ENCODE data around the gene BCKDHA.
"Not testable (repeated sequence)": the region's sequence is repeated elsewhere in the genome, so short reads cannot be mapped to it uniquely, and the experiment has no call there.

Gene BCKDHA

GRCh38 chr19:41441321-41441945, 43.8 kb downstream of the BCKDHA start:
- in situ Hi-C loops (cut with HindIII; ENCODE audit: low sequenced_read_pairs) = no loop called here

GRCh38 chr19:41442473-41443355, 45.1 kb downstream of the BCKDHA start, which contains the start of gene ERICH4:
TSS of gene ERICH4 (plus strand) at chr19:41443156. CDS start at chr19:41443170, 14 bp downstream.
- in situ Hi-C loops (cut with HindIII; ENCODE audit: low sequenced_read_pairs) = no loop called here

- in situ Hi-C loops (cut with HindIII; ENCODE audit: low sequenced_read_pairs) = no loop called here
These were observed 46.3 kb downstream of the BCKDHA start for GRCh38 chr19:41443813-41444455.

- in situ Hi-C loops (cut with HindIII; ENCODE audit: low sequenced_read_pairs) = no loop called here
These were observed 48.0 kb downstream of the BCKDHA start for GRCh38 chr19:41445575-41445974.

- in situ Hi-C loops (cut with HindIII; ENCODE audit: low sequenced_read_pairs) = no loop called here
These were observed 50.2 kb downstream of the BCKDHA start for GRCh38 chr19:41447732-41448332.

GRCh38 chr19:41449079-41449864, 51.7 kb downstream of the BCKDHA start:
- in situ Hi-C loops (cut with HindIII; ENCODE audit: low sequenced_read_pairs) = no loop called here

- in situ Hi-C loops (cut with HindIII; ENCODE audit: low sequenced_read_pairs) = no loop called here
These were observed 52.2 kb downstream of the BCKDHA start for GRCh38 chr19:41449865-41450178.

- in situ Hi-C loops (cut with HindIII; ENCODE audit: low sequenced_read_pairs) = no loop called here
These were observed 55.1 kb downstream of the BCKDHA start for GRCh38 chr19:41452584-41453275.

GRCh38 chr19:41455936-41456335, 58.3 kb downstream of the BCKDHA start:
- in situ Hi-C loops (cut with HindIII; ENCODE audit: low sequenced_read_pairs) = no loop called here

GRCh38 chr19:41456342-41456918, 58.8 kb downstream of the BCKDHA start:
- in situ Hi-C loops (cut with HindIII; ENCODE audit: low sequenced_read_pairs) = no loop called here

- in situ Hi-C loops (cut with HindIII; ENCODE audit: low sequenced_read_pairs) = no loop called here
These were observed 59.6 kb downstream of the BCKDHA start for GRCh38 chr19:41457241-41457640.

GRCh38 chr19:41462497-41462896, 64.9 kb downstream of the BCKDHA start:
- in situ Hi-C loops (cut with HindIII; ENCODE audit: low sequenced_read_pairs) = no loop called here

GRCh38 chr19:41463257-41464256, 65.9 kb downstream of the BCKDHA start:
- in situ Hi-C loops (cut with HindIII; ENCODE audit: low sequenced_read_pairs) = not testable (repeated sequence)

All from DLD1 (cell line).